GM19043 (cell line): ENCODE measurements around the gene TULP3.

ENCODE experiments used
- ATAC-seq: cut with Tn5 transposase; IDR thresholded peaks from one replicate; pipeline ENCODE4 v1.9.1; 2021; ENCODE audit warnings: low read depth; ENCODE audit not compliant: unreplicated experiment

Gene TULP3

GRCh38 chr12:2923057-2923456 is 32.4 kb downstream of the TULP3 start:
- no peak for ATAC-seq

- no peak for ATAC-seq
These were observed 33.3 kb downstream of the TULP3 start for GRCh38 chr12:2924019-2924418.

GRCh38 chr12:2925322-2925995 is 34.8 kb downstream of the TULP3 start:
- no peak for ATAC-seq

- no peak for ATAC-seq
These were observed 40.2 kb downstream of the TULP3 start for GRCh38 chr12:2930865-2931264.

- no peak for ATAC-seq
These were observed 42.9 kb downstream of the TULP3 start for GRCh38 chr12:2933586-2933985.

- ATAC-seq: no peak
These were observed 43.7 kb downstream of the TULP3 start for GRCh38 chr12:2934371-2934770.

GRCh38 chr12:2936301-2936700 is 45.6 kb downstream of the TULP3 start:
- no peak for ATAC-seq

- no peak for ATAC-seq
These were observed 46.8 kb downstream of the TULP3 start for GRCh38 chr12:2937500-2937899.

- ATAC-seq: no peak
These were observed 48.5 kb downstream of the TULP3 start for GRCh38 chr12:2939191-2939590.

GRCh38 chr12:2940564-2940963 is 49.9 kb downstream of the TULP3 start:
- ATAC-seq: no peak

- no peak for ATAC-seq
These were observed 50.8 kb downstream of the TULP3 start for GRCh38 chr12:2941524-2941923.

- no peak for ATAC-seq
These were observed 53.8 kb downstream of the TULP3 start for GRCh38 chr12:2944401-2945047.

- no peak for ATAC-seq
These were observed 58.7 kb downstream of the TULP3 start for GRCh38 chr12:2949411-2949810.

GRCh38 chr12:2955888-2956287 is 65.2 kb downstream of the TULP3 start:
- ATAC-seq: no peak

GRCh38 chr12:2957816-2958431 is 67.2 kb downstream of the TULP3 start:
- ATAC-seq: no peak

GRCh38 chr12:2958432-2959191 is 67.9 kb downstream of the TULP3 start:
- no peak for ATAC-seq

- ATAC-seq: no peak
These were observed 68.5 kb downstream of the TULP3 start, which contains the start of gene TEAD4 for GRCh38 chr12:2959192-2959504. TSS of gene TEAD4 (plus strand) at chr12:2959397.

GRCh38 chr12:2959505-2960389 is 69.1 kb downstream of the TULP3 start:
- no peak for ATAC-seq

GRCh38 chr12:2960390-2960956 is 69.8 kb downstream of the TULP3 start:
- no peak for ATAC-seq

- no peak for ATAC-seq
These were observed 70.4 kb downstream of the TULP3 start for GRCh38 chr12:2960996-2961616.
